ENCODE results near the gene TMEM186.

Gene TMEM186

DNA sequence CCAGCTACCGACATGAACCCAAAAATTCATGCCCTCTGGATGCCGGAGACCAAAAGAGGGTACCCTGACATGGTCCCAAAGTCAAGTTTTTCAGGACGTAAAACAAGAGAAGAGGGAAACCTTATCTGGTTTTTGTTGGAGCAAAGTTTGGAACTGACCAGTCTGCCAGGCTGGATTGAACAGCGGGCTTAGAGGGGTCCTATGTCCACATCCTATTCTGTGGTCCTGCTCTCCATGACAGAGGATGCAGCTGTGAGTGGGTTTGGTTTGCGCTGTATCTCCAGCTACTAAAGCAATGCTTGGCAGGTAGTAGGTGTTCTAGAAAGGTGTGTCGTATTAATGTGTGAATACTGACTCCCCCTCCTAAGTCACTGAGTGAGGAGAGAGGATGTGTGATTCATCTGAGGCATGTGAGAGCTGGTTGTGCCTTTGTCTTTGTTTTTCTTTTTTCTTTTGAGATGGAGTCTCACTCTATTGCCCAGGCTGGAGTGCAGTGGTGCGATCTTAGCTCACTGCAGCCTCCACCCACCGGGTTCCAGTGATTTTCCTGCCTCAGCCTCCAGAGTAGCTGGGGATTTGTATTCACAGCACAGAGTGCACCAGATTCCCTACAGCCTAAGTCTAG is 31.2 kb upstream of the TMEM186 start:
- Mint-ChIP-seq H3K36me3 (ENCODE audit: insufficient read depth) (peaks cover 20% of the 10 kb centered on the region), H3K27me3 (no peaks in the 10 kb centered on the region), H3K27ac (ENCODE audit: low read depth) (no peak overlapping the region), H3K9me3 (no peaks in the 10 kb centered on the region), H3K4me3 (no peak overlapping the region), H3K4me1 (peaks cover 11% of the 10 kb centered on the region)
- DNase-seq (ENCODE audit: low spot score in 2 of 2) (no peak), ATAC-seq (replicated peaks; ENCODE audit: extremely low read depth, poor library complexity, severe bottlenecking) (no peak)

DNA sequence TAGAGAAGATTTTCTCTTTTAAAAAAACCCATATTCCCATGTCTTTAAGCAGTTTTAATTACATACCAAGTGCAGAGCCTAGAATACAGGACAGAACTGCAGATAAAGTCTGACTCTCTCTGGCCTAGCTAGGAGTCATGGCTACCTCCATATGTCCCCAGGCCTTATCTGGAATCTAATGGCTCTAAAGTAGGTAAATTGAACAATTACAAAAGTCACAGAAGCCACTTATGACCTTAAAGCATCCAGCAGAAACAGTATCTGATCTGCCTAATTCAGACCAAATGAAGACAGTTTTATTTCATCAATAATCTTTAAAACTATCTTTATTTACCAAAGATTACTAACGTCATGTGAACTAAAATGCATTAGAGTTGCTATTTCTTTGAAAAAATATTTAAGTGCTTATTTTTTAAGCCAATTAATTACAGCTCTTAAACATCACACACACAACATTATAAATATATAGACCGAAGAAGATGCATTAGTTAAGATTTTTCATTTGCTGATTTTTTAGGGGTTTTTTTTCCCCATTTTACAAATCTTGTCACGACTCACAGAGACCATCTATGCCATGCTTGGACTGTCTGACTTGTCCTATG is 28.9 kb upstream of the TMEM186 start:
- no peaks in the 10 kb centered on the region for H3K27me3 Mint-ChIP-seq
- H3K36me3 Mint-ChIP-seq (ENCODE audit: insufficient read depth) = peaks cover 16% of the 10 kb centered on the region
- no peak for DNase-seq (ENCODE audit: low spot score in 2 of 2)

DNA sequence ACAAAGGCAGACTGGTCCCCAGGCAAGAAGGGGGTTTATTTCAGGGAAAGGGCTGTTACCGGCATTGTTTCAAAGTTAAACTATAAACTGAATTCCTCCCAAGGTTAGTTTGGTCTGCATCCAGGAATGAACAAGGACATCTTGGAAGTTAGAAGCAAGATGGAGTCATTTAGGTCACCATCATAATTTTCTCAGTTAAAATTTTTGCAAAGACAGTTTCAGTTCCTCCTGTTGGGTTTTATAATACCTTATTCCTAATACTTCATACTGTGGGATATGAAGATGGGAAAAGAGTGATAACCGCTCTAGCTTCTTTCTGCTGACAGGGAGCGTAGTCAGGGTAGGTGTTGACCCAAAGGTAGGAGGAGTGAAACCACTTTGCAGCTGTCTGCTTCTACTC is 25.0 kb upstream of the TMEM186 start:
- no peak for DNase-seq (ENCODE audit: low spot score in 2 of 2)
- peaks cover 14% of the 10 kb centered on the region for H3K4me1 Mint-ChIP-seq
- peaks cover 19% of the 10 kb centered on the region for H3K36me3 Mint-ChIP-seq (ENCODE audit: insufficient read depth)
- H3K27ac Mint-ChIP-seq (ENCODE audit: low read depth) = no peak overlapping the region
- no peak overlapping the region for H3K4me3 Mint-ChIP-seq
- no peak for ATAC-seq (replicated peaks; ENCODE audit: extremely low read depth, poor library complexity, severe bottlenecking)
- H3K27me3 Mint-ChIP-seq = no peaks in the 10 kb centered on the region
- H3K9me3 Mint-ChIP-seq = no peaks in the 10 kb centered on the region

More for the DNA sequence above, 28.9 kb upstream of the TMEM186 start:
- Mint-ChIP-seq H3K9me3 (no peaks in the 10 kb centered on the region), H3K27ac (ENCODE audit: low read depth) (no peak overlapping the region), H3K4me3 (no peak overlapping the region), H3K4me1 (peaks cover 12% of the 10 kb centered on the region)
- no peak for ATAC-seq (replicated peaks; ENCODE audit: extremely low read depth, poor library complexity, severe bottlenecking)

DNA sequence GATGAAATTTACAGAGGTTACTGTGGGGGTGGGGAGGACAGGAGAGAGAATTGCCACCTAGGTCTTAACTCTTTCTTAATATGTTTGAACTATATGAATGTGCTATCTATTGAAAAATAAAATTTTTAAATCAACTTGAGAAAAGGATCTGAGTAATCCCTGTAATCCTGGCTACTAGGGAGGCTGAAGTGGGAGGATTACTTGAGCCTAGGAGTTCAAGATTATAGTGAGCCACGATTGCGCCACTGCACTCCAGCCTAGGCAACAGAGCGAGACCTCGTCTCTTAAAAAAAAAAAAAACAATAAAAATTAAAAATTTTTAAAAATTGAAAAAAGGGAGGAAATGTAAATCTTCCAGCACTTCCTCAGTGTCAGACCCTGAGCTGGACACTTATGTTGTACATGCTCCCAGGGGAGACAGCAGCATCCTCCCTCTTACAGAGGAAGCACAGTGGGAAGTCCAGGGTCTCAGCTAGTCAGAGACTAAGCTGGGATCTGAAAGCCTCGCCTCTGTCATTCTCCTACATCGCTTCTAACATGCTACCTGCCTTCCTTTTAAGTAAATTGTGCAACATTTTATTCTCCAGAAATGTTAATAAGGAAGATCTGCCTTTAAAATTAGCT is 22.1 kb upstream of the TMEM186 start:
- DNase-seq (ENCODE audit: low spot score in 2 of 2) = no peak
- Mint-ChIP-seq H3K4me3 (no peak overlapping the region), H3K27ac (ENCODE audit: low read depth) (no peak overlapping the region), H3K9me3 (no peaks in the 10 kb centered on the region), H3K36me3 (ENCODE audit: insufficient read depth) (peaks cover 28% of the 10 kb centered on the region), H3K4me1 (peaks cover 27% of the 10 kb centered on the region), H3K27me3 (no peaks in the 10 kb centered on the region)
- ATAC-seq (replicated peaks; ENCODE audit: extremely low read depth, poor library complexity, severe bottlenecking) = no peak

DNA sequence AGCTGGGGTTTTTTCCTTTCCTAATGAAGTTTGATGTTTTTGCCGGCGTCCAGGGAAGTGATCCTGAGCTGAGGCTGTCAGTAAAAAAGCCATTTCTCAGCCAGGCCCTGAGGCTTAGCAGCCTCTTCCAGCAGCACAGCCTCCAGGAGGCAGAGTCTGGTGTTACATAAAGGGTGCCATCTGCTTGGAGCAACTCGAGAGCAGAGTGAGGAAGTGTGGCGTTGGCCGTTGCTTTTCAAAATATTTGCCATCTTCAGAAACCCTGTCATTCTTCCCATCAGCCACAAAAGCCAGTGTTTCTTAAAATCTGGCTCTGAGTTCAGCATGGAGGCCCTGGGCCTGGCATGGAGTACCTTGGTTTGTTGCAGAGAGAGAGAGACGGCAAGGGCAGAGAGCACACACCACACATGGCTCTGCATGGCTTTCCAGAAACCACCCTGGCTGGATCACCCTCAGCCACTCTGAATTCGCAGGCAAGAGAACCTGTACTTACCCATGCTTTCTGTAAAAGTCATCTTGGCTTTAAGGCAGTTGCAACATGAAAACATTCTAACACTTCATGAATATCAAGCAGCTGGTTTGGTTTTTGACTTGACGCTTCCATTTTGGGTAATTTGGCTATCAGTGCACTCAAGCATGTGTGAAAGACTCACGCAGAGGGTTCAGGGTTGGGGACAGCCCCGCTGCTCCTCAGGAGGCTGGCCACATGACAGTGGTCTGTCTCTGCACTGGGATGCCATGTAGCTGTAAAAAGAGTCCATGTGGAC is 21.2 kb upstream of the TMEM186 start:
- Mint-ChIP-seq H3K27me3 (no peaks in the 10 kb centered on the region), H3K27ac (ENCODE audit: low read depth) (no peak overlapping the region)

GRCh38 chr16:8816967-8817655 is 19.7 kb upstream of the TMEM186 start:
- DNase-seq (ENCODE audit: low spot score in 2 of 2) (no peak), ATAC-seq (replicated peaks; ENCODE audit: extremely low read depth, poor library complexity, severe bottlenecking) (peak; percentile 79)
- Mint-ChIP-seq H3K4me1 (peaks cover 20% of the 10 kb centered on the region), H3K27me3 (no peaks in the 10 kb centered on the region), H3K9me3 (no peaks in the 10 kb centered on the region), H3K4me3 (no peak overlapping the region), H3K27ac (ENCODE audit: low read depth) (no peak overlapping the region), H3K36me3 (ENCODE audit: insufficient read depth) (peaks cover 41% of the 10 kb centered on the region)

More for the DNA sequence above, 21.2 kb upstream of the TMEM186 start:
- DNase-seq (ENCODE audit: low spot score in 2 of 2) (no peak), ATAC-seq (replicated peaks; ENCODE audit: extremely low read depth, poor library complexity, severe bottlenecking) (no peak)
- H3K9me3 Mint-ChIP-seq = no peaks in the 10 kb centered on the region
- H3K4me3 Mint-ChIP-seq = no peak overlapping the region
- peaks cover 27% of the 10 kb centered on the region for H3K4me1 Mint-ChIP-seq
- peaks cover 33% of the 10 kb centered on the region for H3K36me3 Mint-ChIP-seq (ENCODE audit: insufficient read depth)

DNA sequence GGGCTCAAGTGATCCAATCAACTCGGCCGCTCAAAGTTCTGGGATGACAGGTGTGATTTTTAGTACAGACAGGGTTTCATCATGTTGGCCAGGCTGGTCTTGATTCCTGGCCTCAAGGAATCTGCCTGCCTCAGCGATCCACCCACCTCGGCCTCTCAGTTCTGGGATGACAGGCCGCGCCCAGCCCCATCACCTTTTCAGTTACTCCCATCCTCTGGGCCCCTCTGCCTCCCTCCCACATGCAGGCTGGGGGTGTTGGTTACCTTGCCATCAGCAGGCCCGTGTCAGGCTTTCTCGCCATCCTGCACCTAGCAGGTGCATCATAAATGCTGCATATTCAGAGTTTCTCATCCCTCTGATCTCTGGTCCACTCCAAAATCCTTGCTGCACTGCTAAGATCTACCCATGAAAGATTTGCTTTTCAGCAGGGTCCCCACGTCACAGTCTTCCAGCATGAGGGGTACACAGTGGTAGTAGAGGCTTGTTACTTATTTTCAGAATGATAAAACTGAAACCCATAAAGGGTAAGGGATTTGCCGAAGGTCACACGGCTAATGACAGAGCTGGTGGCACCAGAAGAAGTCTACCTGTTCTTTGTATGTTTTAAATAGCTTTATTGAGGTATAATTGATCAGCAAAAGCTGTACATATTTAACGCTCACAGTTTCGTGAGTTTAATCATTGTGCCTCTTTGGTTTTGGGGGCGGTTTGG is 16.8 kb upstream of the TMEM186 start:
- Mint-ChIP-seq H3K36me3 (ENCODE audit: insufficient read depth) (peaks cover 60% of the 10 kb centered on the region), H3K4me3 (no peak overlapping the region), H3K4me1 (peaks cover 15% of the 10 kb centered on the region), H3K27ac (ENCODE audit: low read depth) (no peak overlapping the region), H3K9me3 (no peaks in the 10 kb centered on the region), H3K27me3 (no peaks in the 10 kb centered on the region)
- ATAC-seq (replicated peaks; ENCODE audit: extremely low read depth, poor library complexity, severe bottlenecking) = no peak
- no peak for DNase-seq (ENCODE audit: low spot score in 2 of 2)

GRCh38 chr16:8812162-8812843 is 14.9 kb upstream of the TMEM186 start:
- DNase-seq (ENCODE audit: low spot score in 2 of 2) (no peak), ATAC-seq (replicated peaks; ENCODE audit: extremely low read depth, poor library complexity, severe bottlenecking) (no peak)
- Mint-ChIP-seq H3K27ac (ENCODE audit: low read depth) (no peak overlapping the region), H3K9me3 (no peaks in the 10 kb centered on the region), H3K4me1 (peaks cover 12% of the 10 kb centered on the region), H3K36me3 (ENCODE audit: insufficient read depth) (peaks cover 70% of the 10 kb centered on the region), H3K27me3 (no peaks in the 10 kb centered on the region), H3K4me3 (no peak overlapping the region)

- H3K9me3 Mint-ChIP-seq = no peaks in the 10 kb centered on the region
- DNase-seq (ENCODE audit: low spot score in 2 of 2) (no peak), ATAC-seq (replicated peaks; ENCODE audit: extremely low read depth, poor library complexity, severe bottlenecking) (no peak)
- peaks cover 75% of the 10 kb centered on the region for H3K36me3 Mint-ChIP-seq (ENCODE audit: insufficient read depth)
- no peaks in the 10 kb centered on the region for H3K4me1 Mint-ChIP-seq
- no peak overlapping the region for H3K27ac Mint-ChIP-seq (ENCODE audit: low read depth)
- H3K4me3 Mint-ChIP-seq = no peak overlapping the region
- no peaks in the 10 kb centered on the region for H3K27me3 Mint-ChIP-seq
Measured at GRCh38 chr16:8808613-8809353, 11.3 kb upstream of the TMEM186 start.

DNA sequence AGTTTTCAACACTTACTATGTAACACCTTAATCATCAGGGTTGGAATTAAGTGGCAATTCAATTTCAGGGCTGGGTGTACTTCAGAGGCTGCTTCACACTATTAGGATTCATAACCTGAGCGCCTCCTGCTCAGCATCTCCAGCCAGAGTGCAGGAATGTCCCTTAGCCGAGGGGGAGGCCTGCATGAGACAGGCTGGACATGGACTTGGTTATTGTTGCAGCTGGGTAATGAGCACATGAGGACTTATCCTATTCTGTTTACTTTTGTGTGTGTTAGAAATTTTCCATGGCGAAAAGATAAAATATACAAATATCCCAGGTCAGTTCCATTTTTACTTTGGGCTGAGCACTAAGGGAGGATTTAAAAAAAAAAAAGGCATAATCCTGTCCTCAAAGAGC is 10.6 kb upstream of the TMEM186 start:
- Mint-ChIP-seq H3K4me1 (no peaks in the 10 kb centered on the region), H3K9me3 (no peaks in the 10 kb centered on the region), H3K27ac (ENCODE audit: low read depth) (no peak overlapping the region), H3K36me3 (ENCODE audit: insufficient read depth) (peaks cover 77% of the 10 kb centered on the region), H3K27me3 (no peaks in the 10 kb centered on the region), H3K4me3 (no peak overlapping the region)
- DNase-seq (ENCODE audit: low spot score in 2 of 2) (no peak), ATAC-seq (replicated peaks; ENCODE audit: extremely low read depth, poor library complexity, severe bottlenecking) (no peak)

GRCh38 chr16:8807189-8807588 is 9.8 kb upstream of the TMEM186 start:
- Mint-ChIP-seq H3K4me3 (no peak overlapping the region), H3K4me1 (peaks cover 1% of the 10 kb centered on the region), H3K36me3 (ENCODE audit: insufficient read depth) (peaks cover 79% of the 10 kb centered on the region), H3K9me3 (no peaks in the 10 kb centered on the region), H3K27ac (ENCODE audit: low read depth) (peak overlapping the region; percentile 61), H3K27me3 (no peaks in the 10 kb centered on the region)
- DNase-seq (ENCODE audit: low spot score in 2 of 2) (no peak), ATAC-seq (replicated peaks; ENCODE audit: extremely low read depth, poor library complexity, severe bottlenecking) (no peak)

Data from central memory CD8-positive, alpha-beta T cell (primary cell).